WTC11 (cell line): ENCODE results near the gene CXCR3.

Experiments used
- IRF2 ChIP-seq: sonication (generic); formaldehyde crosslinking; IDR thresholded peaks from 2 replicates; pipeline ENCODE4 v1.8.0; 2022; ENCODE audit warnings: low read depth, missing genetic modification reagents, borderline replicate concordance
- TEAD1 ChIP-seq: sonication (generic); formaldehyde crosslinking; IDR thresholded peaks from 2 replicates; pipeline ENCODE4 v1.8.0; 2022; ENCODE audit warnings: mild to moderate bottlenecking, missing genetic modification reagents
- TF ChIP-seq, protein P1 (sequence below): fragments of 200-600 bp; IDR thresholded peaks from 2 replicates; pipeline ENCODE4 v1.8.0; 2022; ENCODE audit warnings: antibody characterized with exemption
- TF ChIP-seq, protein P2 (sequence below): sonication (generic); formaldehyde crosslinking; IDR thresholded peaks from 2 replicates; pipeline ENCODE4 v1.8.0; 2022; ENCODE audit warnings: missing genetic modification reagents

- TF ChIP-seq, protein P1, sequence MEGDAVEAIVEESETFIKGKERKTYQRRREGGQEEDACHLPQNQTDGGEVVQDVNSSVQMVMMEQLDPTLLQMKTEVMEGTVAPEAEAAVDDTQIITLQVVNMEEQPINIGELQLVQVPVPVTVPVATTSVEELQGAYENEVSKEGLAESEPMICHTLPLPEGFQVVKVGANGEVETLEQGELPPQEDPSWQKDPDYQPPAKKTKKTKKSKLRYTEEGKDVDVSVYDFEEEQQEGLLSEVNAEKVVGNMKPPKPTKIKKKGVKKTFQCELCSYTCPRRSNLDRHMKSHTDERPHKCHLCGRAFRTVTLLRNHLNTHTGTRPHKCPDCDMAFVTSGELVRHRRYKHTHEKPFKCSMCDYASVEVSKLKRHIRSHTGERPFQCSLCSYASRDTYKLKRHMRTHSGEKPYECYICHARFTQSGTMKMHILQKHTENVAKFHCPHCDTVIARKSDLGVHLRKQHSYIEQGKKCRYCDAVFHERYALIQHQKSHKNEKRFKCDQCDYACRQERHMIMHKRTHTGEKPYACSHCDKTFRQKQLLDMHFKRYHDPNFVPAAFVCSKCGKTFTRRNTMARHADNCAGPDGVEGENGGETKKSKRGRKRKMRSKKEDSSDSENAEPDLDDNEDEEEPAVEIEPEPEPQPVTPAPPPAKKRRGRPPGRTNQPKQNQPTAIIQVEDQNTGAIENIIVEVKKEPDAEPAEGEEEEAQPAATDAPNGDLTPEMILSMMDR = no peak
- TF ChIP-seq TEAD1 (CRISPR knock-in tag) = no peak
- TF ChIP-seq, protein P2, sequence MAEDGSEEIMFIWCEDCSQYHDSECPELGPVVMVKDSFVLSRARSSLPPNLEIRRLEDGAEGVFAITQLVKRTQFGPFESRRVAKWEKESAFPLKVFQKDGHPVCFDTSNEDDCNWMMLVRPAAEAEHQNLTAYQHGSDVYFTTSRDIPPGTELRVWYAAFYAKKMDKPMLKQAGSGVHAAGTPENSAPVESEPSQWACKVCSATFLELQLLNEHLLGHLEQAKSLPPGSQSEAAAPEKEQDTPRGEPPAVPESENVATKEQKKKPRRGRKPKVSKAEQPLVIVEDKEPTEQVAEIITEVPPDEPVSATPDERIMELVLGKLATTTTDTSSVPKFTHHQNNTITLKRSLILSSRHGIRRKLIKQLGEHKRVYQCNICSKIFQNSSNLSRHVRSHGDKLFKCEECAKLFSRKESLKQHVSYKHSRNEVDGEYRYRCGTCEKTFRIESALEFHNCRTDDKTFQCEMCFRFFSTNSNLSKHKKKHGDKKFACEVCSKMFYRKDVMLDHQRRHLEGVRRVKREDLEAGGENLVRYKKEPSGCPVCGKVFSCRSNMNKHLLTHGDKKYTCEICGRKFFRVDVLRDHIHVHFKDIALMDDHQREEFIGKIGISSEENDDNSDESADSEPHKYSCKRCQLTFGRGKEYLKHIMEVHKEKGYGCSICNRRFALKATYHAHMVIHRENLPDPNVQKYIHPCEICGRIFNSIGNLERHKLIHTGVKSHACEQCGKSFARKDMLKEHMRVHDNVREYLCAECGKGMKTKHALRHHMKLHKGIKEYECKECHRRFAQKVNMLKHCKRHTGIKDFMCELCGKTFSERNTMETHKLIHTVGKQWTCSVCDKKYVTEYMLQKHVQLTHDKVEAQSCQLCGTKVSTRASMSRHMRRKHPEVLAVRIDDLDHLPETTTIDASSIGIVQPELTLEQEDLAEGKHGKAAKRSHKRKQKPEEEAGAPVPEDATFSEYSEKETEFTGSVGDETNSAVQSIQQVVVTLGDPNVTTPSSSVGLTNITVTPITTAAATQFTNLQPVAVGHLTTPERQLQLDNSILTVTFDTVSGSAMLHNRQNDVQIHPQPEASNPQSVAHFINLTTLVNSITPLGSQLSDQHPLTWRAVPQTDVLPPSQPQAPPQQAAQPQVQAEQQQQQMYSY = no peak
- TF ChIP-seq IRF2 = no peak
Measured at GRCh38 chrX:71619986-71620385, 1.7 kb upstream of the CXCR3 start.
